ENCODE results near the gene MAN2B2.

- no peak for TF ChIP-seq RAD21 (IDR thresholded peaks at IDR 0.05; ENCODE audit: low read length)
- no peak for TF ChIP-seq CTCF (conservative IDR thresholded peaks at IDR 0.05; ENCODE audit: low read depth, low read length)
- TF ChIP-seq RFX5 (IDR thresholded peaks at IDR 0.05; ENCODE audit: low read depth, low read length) = no peak
- TF ChIP-seq FOS (IDR thresholded peaks at IDR 0.05; ENCODE audit: low read depth, low read length) = no peak
- no peak for TF ChIP-seq MXI1 (IDR thresholded peaks at IDR 0.05; ENCODE audit: borderline replicate concordance, low read depth, low read length)
- no peak for TF ChIP-seq USF2 (IDR thresholded peaks at IDR 0.05; ENCODE audit: low read depth, low read length)
- no peak for TF ChIP-seq BHLHE40 (IDR thresholded peaks at IDR 0.05; ENCODE audit: low read depth, low read length)
- no peak for TF ChIP-seq ELK1 (IDR thresholded peaks at IDR 0.05; ENCODE audit: borderline replicate concordance, low read depth, low read length)
Observed at GRCh38 chr4:6535329-6535692, 39.7 kb upstream of the MAN2B2 start.

Measured in IMR-90 (cell line).